Ascending aorta (tissue), 2 donors: Measurements from ENCODE around the gene RNF112. TPM values are rescaled to one million over a fixed set of nuclear protein-coding genes. Genes with fewer than 3 reads are reported as not detected.

Experiments used
- DNase-seq, 2 donors: peaks; one replicate each; pipeline ENCODE4 v3.0.0-alpha.2; 2019; ENCODE audit warnings: low spot score in 2 of 2
- H3K27ac ChIP-seq, 2 donors: fragments of 200-600 bp; sonication (generic); one replicate each; pipeline ENCODE4 v1.5.1; 2016 to 2017; ENCODE audit warnings: mild to moderate bottlenecking in 1 of 2
- H3K27me3 ChIP-seq: fragments of 200-600 bp; sonication (generic); one replicate; pipeline ENCODE4 v1.5.1; 2017
- H3K36me3 ChIP-seq, 2 donors: fragments of 200-600 bp; sonication (generic); one replicate each; pipeline ENCODE4 v1.5.1; 2016
- H3K4me1 ChIP-seq, 2 donors: fragments of 200-600 bp; sonication (generic); one replicate each; pipeline ENCODE4 v1.5.1; 2016 to 2017; ENCODE audit warnings: mild to moderate bottlenecking in 1 of 2
- H3K4me3 ChIP-seq, 2 donors: fragments of 200-600 bp; sonication (generic); one replicate each; pipeline ENCODE4 v1.5.1; 2016 to 2017; ENCODE audit warnings: mild to moderate bottlenecking in 1 of 2
- H3K9me3 ChIP-seq, 2 donors: fragments of 200-600 bp; sonication (generic); one replicate each; pipeline ENCODE4 v1.5.1; 2016
- CTCF ChIP-seq, 3 experiments: fragments of 200-600 bp in 2 of 3; fragments of 450-650 bp in 1 of 3; sonication (generic) in 2 of 3; IDR thresholded peaks; one replicate each; pipeline ENCODE4 v1.5.1; 2016 to 2019; ENCODE audit warnings: antibody characterized with exemption in 3 of 3, mild to moderate bottlenecking in 1 of 3, moderate library complexity in 1 of 3
- intact Hi-C: fragments of 100-400 bp; cut with DNase I; formaldehyde crosslinking; loops from one replicate; pipeline ENCODE4 v1.15.1; 2023
- total RNA-seq: library from RNA; depleted of rRNA; stranded (reverse); fragments of >200 nt; gene quantifications from one replicate; pipeline ENCODE4 v1.1.0, GENCODE V29; 2016

Gene RNF112
- total RNA-seq, 1 donor from 2014 or later = 0.53 TPM

GRCh38 chr17:19386974-19387920 lies 23.8 kb upstream of the RNF112 start, which contains the start of gene MFAP4:
Gene MFAP4 (minus strand): TSS chr17:19387190. CDS start chr17:19387155, 35 bp downstream.
- peak in 1 of 2 donors; percentile 90 for DNase-seq
- Histone ChIP-seq H3K4me3 (peak within 1 kb of the TSS; percentile 25 to 60), H3K27ac (peak within 1 kb of the TSS; percentile 96 to 98), H3K4me1 (peaks cover 20 to 81% of the 10 kb centered on the region in 2 donors), H3K27me3 (no peaks in the 10 kb centered on the region), H3K9me3 (no peaks in the 10 kb centered on the region), H3K36me3 (peaks cover 11 to 18% of the 10 kb centered on the region in 2 donors)
- intact Hi-C loops = no loop called here
- TF ChIP-seq CTCF (IDR thresholded peaks at IDR 0.05) = no peak

- Histone ChIP-seq H3K27ac (peak overlapping the region; percentile 96 to 98), H3K4me3 (peak overlapping the region in 1 of 2 donors; percentile 60), H3K9me3 (no peaks in the 10 kb centered on the region), H3K36me3 (peaks cover 8 to 10% of the 10 kb centered on the region in 2 donors), H3K4me1 (peaks cover 20 to 87% of the 10 kb centered on the region in 2 donors), H3K27me3 (no peaks in the 10 kb centered on the region)
- no peak for TF ChIP-seq CTCF (IDR thresholded peaks at IDR 0.05)
- DNase-seq = no peak
- intact Hi-C loops = no loop called here
Observed at GRCh38 chr17:19387921-19388521, 23.0 kb upstream of the RNF112 start.

- no peak overlapping the region for H3K4me3 ChIP-seq
- peaks cover 20 to 77% of the 10 kb centered on the region in 2 donors for H3K4me1 ChIP-seq
- peak overlapping the region; percentile 96 to 98 for H3K27ac ChIP-seq
- DNase-seq = no peak
- TF ChIP-seq CTCF (IDR thresholded peaks at IDR 0.05) = no peak
- H3K27me3 ChIP-seq = no peaks in the 10 kb centered on the region
- H3K36me3 ChIP-seq = no peaks in the 10 kb centered on the region
- intact Hi-C loops = no loop called here
- H3K9me3 ChIP-seq = no peaks in the 10 kb centered on the region
Observed at GRCh38 chr17:19388791-19389785, 21.9 kb upstream of the RNF112 start.

GRCh38 chr17:19390951-19391350 lies 20.1 kb upstream of the RNF112 start:
- no peaks in the 10 kb centered on the region for H3K27me3 ChIP-seq
- no peaks in the 10 kb centered on the region for H3K9me3 ChIP-seq
- no peak overlapping the region for H3K4me3 ChIP-seq
- peaks cover 20 to 61% of the 10 kb centered on the region in 2 donors for H3K4me1 ChIP-seq
- TF ChIP-seq CTCF (IDR thresholded peaks at IDR 0.05) = no peak
- intact Hi-C loops = no loop called here
- H3K27ac ChIP-seq = peak overlapping the region; percentile 96 to 98
- no peak for DNase-seq
- H3K36me3 ChIP-seq = no peaks in the 10 kb centered on the region

- Histone ChIP-seq H3K4me3 (no peak overlapping the region), H3K36me3 (no peaks in the 10 kb centered on the region), H3K27ac (peak overlapping the region; percentile 96 to 98), H3K27me3 (no peaks in the 10 kb centered on the region), H3K9me3 (no peaks in the 10 kb centered on the region), H3K4me1 (peaks cover 20 to 56% of the 10 kb centered on the region in 2 donors)
- intact Hi-C loops = no loop called here
- TF ChIP-seq CTCF (IDR thresholded peaks at IDR 0.05) = no peak
- DNase-seq = no peak
Observed at GRCh38 chr17:19391432-19391831, 19.6 kb upstream of the RNF112 start.
